ENCODE data around the gene ENO2.

Gene ENO2

DNA sequence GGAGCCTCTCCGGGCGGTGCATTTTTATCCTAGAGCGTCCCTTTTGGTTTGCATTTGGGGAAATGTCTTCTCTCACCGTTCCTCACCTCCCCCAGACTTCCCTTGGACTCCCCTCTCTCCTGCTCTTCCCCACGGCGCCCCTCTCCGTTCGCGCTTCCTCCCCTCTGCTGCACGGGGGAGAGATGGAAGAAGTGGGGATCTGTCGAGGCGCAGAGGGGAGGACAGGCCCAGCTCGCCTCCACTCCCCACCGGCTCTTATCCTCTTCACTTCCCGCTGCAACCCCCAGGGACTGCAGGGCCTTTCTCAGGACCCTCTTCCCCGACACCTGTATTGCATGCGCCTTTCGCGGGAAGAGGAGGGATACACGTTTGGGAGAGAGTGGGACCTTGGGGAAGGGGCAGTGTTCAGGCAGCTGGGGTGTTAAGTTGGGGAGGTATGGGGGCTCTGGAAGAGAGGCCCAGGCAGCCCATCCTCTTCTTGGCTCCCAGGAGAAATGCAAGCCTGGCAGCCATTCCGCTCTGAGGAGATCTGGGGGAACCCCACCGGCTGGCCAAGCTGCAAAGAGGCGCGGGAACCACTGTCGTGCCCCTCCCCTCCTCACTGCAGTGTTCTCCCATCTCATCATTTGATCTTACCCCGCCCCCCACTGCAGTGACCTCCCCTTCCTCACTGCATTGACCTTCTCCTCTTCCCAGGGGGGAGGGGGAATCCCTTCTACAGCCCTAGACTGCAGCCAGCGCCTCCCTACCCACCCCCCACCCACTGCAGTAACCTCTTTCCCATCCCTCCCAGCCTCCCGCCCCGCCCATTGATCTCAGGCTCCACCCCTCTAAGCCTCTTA lies 788 bp downstream of the ENO2 start:
- DNase-seq, result no peak

DNA sequence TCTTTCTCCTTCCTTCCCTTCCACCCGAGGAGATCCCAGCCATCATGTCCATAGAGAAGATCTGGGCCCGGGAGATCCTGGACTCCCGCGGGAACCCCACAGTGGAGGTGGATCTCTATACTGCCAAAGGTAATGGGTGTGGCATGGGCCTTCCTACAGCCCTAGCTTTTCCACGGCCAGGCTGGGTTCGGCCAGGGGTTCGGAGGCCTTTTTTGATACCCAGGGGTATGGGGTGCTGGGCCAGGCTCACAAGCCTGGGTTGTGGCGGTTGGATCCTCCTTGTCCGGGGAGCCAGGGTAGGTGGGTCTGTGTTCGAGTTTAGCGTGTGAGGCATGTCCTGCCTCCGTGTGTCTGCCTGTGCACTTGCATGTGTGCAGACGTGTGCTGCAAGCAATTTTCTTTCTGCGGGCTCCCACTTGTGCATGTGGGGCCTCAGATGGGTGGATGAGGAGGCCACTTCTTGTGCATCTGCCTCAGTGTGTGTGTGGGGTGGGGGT lies 1.5 kb downstream of the ENO2 start:
- DNase-seq, result no peak

DNA sequence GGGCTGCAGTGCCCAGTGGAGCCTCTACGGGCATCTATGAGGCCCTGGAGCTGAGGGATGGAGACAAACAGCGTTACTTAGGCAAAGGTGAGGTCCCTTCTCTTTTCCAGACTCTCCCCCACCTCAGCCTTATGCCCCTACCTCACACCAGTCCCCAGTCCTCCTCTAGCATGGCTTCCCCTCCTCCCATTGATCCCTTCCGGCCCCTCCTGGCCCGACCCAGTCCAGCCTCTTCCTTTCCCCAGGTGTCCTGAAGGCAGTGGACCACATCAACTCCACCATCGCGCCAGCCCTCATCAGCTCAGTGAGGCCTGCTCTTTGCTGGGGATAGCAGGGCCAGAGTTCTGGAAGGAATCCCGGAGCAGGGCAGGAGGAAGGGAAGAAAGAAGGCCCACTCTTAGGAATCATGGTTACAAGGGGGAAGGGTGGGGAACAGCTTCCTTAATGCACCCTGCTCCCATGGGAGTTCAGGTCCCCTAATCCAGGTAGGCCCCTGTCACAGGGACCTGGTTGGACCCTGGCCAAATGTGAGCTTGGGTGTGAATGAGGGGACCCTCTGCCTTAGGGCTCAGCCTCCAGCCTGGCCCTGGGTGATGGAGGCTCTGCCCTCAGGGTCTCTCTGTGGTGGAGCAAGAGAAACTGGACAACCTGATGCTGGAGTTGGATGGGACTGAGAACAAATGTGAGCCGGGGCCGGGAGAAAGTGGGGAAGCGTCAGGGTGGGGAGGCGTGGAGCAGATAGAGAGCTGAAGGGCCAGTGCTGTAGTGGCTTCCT lies 2.2 kb downstream of the ENO2 start:
- no peak for DNase-seq

DNA sequence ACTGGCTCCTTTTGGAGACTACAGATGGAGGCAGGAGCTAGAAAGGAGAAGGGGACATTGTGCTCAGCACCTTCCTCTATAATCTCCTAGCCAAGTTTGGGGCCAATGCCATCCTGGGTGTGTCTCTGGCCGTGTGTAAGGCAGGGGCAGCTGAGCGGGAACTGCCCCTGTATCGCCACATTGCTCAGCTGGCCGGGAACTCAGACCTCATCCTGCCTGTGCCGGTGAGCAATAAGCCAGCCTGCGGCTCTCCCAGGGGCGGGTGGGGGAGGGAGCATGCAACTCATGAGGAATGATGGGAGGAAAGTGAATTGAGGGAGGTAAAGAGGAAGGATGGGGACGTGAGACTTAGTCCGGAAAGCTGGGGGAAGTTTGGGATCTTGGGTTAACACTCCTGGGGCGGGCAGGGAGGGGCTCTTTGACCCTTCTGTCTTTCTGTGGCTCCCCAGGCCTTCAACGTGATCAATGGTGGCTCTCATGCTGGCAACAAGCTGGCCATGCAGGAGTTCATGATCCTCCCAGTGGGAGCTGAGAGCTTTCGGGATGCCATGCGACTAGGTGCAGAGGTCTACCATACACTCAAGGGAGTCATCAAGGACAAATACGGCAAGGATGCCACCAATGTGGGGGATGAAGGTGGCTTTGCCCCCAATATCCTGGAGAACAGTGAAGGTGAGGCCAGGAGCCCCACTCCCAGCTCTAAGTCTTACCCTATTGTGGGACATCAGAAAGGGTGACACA lies 3.3 kb downstream of the ENO2 start:
- no peak for DNase-seq

DNA sequence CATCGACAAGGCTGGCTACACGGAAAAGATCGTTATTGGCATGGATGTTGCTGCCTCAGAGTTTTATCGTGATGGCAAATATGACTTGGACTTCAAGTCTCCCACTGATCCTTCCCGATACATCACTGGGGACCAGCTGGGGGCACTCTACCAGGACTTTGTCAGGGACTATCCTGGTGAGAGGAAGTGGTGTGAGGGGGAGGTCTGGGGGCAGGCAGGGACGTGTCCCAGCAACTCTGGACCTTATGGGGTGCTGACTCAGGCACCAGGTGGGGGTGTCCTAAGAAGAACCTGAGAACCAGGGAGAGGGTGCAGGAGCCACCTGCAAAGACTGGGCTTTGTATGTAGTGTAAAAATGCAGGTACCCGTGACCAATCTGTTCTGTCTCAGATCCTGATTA lies 5.2 kb downstream of the ENO2 start:
- no peak for DNase-seq

DNA sequence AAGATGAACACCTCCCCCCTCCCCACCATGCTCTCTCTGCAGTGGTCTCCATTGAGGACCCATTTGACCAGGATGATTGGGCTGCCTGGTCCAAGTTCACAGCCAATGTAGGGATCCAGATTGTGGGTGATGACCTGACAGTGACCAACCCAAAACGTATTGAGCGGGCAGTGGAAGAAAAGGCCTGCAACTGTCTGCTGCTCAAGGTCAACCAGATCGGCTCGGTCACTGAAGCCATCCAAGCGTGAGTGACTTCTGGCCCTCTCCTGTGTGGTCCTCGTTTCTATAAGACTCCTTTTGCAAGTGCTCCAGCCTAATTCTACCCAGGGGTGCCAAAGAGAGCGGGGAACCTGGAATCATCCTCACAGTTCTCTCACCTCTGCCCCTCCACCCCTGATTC lies 7.2 kb downstream of the ENO2 start:
- DNase-seq, result no peak

DNA sequence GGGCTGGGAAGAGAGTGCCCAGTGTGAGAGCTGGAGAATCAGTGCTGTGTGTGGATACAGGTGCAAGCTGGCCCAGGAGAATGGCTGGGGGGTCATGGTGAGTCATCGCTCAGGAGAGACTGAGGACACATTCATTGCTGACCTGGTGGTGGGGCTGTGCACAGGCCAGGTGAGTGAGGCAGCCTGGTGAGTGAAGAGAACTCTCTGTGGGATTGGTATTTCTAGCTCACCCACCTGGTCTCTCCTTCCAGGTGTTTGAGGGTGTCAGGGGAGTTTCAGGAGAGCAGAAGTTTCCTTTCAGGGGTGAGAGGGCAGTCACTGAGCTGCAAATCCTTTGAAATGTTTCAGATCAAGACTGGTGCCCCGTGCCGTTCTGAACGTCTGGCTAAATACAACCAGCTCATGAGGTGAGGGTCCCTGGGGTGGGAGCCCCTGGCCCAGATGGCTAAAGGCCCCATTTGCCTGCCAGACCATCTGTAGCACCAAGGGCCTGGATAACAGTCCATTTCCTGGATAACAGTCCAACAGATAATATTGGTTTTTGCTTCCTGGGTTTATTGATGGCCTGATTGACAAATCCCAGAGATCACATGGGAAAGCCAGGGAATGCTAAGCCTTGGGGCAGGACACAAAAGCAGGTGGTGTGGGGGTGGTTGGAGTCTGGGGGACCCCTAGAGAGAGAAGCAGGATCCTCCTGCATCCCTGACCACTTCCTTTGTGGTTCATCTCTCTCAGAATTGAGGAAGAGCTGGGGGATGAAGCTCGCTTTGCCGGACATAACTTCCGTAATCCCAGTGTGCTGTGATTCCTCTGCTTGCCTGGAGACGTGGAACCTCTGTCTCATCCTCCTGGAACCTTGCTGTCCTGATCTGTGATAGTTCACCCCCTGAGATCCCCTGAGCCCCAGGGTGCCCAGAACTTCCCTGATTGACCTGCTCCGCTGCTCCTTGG lies 7.9 kb downstream of the ENO2 start:
- DNase-seq, result no peak

DNA sequence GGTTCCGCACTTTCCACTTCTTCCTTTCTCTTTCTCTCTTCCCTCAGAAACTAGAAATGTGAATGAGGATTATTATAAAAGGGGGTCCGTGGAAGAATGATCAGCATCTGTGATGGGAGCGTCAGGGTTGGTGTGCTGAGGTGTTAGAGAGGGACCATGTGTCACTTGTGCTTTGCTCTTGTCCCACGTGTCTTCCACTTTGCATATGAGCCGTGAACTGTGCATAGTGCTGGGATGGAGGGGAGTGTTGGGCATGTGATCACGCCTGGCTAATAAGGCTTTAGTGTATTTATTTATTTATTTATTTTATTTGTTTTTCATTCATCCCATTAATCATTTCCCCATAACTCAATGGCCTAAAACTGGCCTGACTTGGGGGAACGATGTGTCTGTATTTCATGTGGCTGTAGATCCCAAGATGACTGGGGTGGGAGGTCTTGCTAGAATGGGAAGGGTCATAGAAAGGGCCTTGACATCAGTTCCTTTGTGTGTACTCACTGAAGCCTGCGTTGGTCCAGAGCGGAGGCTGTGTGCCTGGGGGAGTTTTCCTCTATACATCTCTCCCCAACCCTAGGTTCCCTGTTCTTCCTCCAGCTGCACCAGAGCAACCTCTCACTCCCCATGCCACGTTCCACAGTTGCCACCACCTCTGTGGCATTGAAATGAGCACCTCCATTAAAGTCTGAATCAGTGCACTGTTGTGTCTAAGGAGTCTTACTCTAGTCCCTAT lies 8.8 kb downstream of the ENO2 start:
- no peak for DNase-seq

DNA sequence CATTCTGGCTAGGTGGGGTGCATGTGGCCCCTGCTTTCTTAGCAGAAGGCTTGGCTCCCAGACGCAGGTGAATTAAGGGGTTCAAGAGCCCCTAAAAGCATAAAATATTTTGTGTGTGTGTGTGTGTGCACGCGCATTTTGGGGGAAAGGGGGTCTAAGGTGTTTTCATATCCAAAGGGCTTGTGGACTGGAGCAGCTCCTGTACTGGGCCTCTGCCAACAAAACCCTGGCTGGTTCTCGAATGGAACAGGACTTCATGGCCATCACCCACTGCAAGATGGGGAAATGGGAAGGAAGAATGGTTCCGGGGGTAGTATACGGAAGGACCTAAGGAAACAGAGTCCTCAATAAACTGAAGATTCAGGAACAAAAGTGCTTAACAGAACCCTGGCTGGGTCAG lies 9.5 kb downstream of the ENO2 start:
- no peak for DNase-seq

DNA sequence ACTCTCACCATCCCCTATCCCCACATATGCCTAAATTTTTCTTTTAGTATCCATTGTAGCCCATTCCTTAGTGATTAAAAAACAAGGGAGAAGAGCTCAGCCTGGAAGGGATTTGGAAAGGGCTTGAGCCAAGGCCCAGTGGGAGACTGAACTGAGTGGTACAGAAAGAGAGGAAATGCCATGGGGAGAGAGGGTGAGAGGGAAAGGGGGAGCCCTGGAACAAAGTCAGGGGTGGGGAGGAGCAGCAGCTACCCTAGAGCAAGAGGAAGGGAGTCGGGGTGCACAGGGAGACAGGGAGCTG lies 10.8 kb downstream of the ENO2 start:
- no peak for DNase-seq

DNA sequence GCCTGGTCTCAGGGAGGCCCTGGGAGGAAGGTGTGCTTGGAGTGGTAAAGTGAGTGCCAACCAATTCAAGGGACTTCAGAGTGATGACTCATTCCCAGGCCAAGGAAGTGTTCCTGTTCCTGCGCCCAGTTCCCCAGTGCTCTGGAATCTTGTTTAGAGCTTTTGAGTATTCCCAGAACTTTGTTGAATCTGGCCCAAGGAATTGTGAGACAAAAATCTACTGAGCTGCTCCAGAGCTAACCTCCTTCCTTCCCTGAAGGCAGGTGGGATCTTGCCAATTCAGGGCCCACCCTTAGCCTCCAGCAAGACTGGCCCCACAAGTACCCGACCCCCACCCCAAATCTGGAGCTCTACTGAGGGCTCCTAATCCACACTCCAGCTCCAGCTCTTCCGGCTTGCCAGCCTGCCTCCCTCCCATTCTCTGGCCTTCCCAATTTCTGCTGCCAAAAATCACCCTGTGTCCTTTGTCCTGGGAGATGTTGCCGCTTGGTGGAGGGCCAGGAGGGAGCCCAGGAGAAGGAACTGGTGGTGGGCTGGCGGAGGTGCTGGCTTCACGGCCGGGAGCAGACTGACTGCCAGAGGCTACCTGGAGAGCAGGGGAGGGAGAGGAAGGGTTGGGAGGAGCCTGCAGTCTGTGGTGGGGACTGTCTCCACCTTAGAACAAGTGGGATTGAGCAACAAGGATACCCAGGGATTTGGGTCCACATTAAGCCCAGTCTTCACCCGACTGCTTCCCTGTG lies 11.3 kb downstream of the ENO2 start:
- no peak for DNase-seq

DNA sequence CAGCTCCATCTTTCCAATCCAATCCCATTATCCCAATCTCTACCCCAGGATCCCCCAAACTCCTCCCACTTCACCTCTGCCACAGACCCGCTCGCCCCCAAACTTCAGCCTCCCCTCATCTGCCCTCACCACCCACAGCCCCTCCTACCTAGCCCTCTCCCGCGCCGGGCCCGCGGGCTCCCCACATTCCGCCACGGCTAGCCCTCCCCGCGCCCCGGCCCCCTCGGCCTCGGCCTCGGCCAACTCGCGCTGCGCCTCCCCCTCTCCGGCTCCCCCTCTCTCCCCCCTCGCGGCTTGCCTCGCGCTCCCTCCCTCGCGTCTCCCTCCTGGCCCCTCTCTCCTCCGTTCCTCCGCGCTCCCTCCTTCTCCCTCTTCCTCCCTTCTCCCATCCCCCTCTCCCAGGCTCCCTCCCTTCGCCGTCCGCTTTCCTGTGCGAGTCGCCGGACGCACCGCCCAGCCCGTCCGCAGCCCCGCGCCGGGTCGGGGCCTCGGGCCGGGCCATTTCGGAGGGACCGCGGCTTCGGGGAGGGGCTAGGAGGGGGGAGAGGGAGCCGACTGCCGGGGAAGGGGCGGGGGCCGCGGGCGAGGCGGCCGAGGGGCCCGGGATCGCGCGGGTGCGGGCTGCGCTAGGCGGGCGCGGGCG lies 13.1 kb downstream of the ENO2 start, which contains the start of gene ATN1:
Gene ATN1 (plus strand): TSS at position 581 of the 643 bp plus-strand sequence. CDS start 6,043 bp downstream, outside the sequence.
- peak; percentile 26 to 57 for DNase-seq

DNA sequence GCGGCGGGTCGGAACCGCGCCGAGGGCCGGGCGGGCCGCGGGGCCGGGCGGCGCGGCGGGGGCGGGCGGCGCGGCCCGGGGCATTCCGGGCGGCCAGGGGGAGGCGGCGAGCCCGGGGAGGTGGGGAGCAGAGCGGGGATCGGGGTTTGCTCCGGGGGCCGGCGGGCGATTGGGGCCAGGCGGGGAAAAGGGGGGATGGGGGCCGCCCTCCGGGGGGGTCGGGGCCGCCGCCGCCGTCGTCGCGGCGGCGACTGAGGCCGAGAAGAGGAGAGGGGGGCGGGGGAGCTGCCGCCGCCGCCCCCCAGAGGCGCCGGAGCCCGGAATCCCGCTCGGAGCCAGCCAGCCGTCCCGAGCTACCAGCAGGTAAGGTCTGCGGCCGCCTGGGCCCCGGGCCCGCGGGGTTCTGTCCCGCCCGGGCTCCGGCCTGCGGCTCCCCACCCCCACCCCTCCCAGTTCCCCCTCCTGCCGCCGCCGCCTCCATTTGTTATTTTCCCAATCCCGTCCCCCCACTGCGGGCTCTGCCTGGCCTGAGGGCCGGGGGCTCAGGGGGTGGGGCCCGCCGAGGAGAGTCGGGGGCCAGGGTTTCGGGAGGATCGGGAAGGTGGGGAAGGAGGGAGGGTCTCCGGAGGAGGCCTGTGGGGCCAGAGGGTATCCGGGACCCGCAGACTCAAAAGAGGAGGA lies 13.8 kb downstream of the ENO2 start:
- DNase-seq, result peak in 1 of 2 donors; percentile 39

DNA sequence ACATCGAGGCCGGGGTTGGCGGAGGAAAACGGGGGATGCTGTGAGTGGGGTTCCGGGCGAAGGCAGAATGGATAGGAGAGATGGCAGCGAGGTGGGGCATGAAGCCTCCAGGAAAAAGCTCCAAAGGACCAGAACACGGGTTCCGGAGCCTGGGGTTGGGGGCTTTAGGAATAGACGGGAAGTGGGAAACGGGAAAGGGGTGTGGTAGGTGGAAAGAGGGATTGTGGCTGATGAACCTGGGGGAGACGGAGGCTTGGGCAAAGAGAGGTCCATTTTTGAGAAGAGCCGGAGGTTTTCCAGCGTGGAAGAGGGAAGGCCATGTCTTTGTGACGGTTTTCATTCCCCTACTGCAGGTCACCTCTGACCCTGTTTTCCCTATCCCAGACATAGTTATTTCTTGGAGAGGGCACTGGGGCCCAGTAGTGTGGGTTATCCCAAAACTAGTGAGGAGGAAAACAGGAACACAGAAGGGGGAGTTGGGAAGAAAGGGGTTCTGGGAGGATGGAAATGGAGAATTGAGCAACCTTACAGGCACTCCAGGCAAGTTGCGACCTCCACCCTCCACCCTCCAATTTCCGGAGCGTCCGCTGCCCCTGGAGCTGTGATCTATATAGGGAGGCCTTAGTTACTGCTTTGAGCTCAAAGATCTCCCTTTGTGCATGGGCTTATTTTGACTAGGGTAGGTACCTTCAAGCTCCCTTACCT lies 14.5 kb downstream of the ENO2 start:
- no peak for DNase-seq

DNA sequence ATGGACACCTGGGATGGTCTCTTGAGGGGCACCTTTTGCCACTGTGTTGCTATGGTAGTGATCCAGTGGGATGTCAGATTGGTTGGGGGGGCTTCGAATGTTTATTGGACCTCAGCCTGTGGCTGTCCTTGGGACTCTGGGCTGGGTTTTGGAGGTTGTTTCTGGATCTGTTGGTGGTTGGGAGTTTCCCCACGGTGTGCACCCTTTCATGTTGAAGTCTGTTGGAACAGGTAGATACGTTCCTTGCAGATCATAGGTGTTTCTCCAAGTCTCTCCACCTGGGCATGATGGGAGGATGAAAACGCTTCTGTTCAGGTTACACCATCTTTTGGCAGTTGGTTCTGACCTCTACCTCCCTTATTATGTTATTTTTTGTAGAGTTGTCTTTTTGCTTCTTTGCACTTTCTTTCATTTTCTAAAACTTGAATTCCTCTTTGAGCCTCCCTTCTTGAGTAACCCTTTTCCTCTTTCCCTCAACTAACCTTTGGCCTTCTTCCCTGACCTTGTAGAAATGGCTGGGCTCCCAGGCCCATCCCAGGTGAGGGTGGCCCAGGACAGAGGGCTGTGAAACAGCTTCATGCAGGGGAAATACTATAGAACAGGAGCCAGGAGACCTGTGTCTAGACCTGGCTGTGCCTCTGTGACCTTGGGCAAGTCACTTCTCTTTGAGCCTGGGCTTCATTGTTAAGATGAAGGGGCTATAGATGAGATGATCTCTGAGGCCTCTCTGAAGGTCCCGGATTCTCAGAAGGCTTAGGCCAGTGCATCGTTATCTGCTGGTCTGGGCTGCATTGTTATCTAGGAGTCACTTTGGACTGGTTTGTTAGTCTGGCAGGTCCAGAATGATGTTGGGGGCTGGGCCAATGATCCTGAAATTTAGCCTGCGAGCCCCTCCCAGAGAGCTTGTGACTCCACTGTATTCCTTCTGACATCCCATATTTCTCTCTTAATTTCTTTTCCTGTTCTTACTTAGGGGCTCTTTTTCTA lies 15.4 kb downstream of the ENO2 start:
- no peak for DNase-seq

DNA sequence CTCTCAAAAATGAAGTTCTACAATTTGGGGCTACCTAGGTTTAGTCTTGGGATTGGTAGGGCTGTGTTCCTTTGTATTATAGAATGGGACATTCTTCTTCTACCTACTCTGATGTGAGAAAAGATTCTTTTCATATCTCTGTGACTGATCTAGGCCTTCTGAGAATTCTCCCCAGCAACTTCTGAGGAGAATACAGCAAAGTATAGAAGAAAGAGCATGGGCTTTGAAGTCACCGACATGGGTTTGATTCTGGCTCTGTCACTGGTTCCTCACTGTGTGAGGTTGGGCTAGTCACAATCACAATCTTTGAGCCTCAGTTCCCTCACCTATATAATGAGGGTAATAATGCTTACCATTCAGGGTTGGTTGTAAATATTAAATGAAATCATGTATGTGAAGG lies 18.4 kb downstream of the ENO2 start:
- peak in 1 of 2 donors; percentile 48 for DNase-seq

DNA sequence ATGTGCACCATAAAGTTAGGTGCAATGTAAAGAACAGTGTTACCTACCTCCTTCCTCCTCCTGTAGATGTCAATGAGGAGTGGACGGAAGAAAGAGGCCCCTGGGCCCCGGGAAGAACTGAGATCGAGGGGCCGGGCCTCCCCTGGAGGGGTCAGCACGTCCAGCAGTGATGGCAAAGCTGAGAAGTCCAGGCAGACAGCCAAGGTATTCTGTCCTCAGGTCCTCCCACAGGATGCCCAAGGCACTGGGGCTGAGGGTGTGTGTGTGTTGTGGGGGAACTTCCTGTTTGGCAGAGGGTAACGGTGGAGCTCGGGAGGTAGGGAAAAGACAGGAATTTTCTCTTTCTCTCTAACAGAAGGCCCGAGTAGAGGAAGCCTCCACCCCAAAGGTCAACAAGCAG lies 19.7 kb downstream of the ENO2 start:
- DNase-seq, result no peak

Measured in CD4-positive, alpha-beta T cell treated with Interferon alpha-2 for 1 hour (primary cell).